K562 (cell line): ENCODE data around the gene MYL10. TPM values are rescaled to one million over a fixed set of nuclear protein-coding genes. Genes with fewer than 3 reads are reported as not detected.

ENCODE experiments used
- ARID1B ChIP-seq: fragments of 450-650 bp; IDR thresholded peaks from 2 replicates; pipeline ENCODE4 v1.6.1; 2016; ENCODE audit warnings: antibody characterized with exemption, mild to moderate bottlenecking, inconsistent platforms
- CBFA2T2 ChIP-seq: fragments of 450-650 bp; conservative IDR thresholded peaks from 2 replicates; pipeline ENCODE4 v1.6.1; 2017; ENCODE audit warnings: mild to moderate bottlenecking
- EWSR1 ChIP-seq: fragments of 450-650 bp; IDR thresholded peaks from 2 replicates; pipeline ENCODE4 v1.6.1; 2018; ENCODE audit warnings: borderline replicate concordance, mild to moderate bottlenecking, low read depth, moderate library complexity; ENCODE audit not compliant: partially characterized antibody
- L3MBTL2 ChIP-seq: fragments of 450-650 bp; IDR thresholded peaks from 2 replicates; pipeline ENCODE4 v1.6.1; 2016; ENCODE audit warnings: mild to moderate bottlenecking, moderate library complexity
- PBX2 ChIP-seq, 2 experiments: IDR thresholded peaks in 1 of 2; conservative IDR thresholded peaks in 1 of 2; 2 replicates each; pipeline ENCODE4 v1.6.1; 2016; ENCODE audit warnings: low read depth in 2 of 2, mild to moderate bottlenecking in 1 of 2, missing compliant biosample characterization in 1 of 2, missing genetic modification characterization in 1 of 2, moderate library complexity in 1 of 2
- ZNF561 ChIP-seq: fragments of 450-650 bp; formaldehyde crosslinking; conservative IDR thresholded peaks from 2 replicates; pipeline ENCODE4 v1.4.0; 2020; ENCODE audit warnings: mild to moderate bottlenecking, moderate library complexity
- polyA plus RNA-seq, 8 experiments: library from polyadenylated mRNA; depleted of rRNA in 4 of 8; stranded (reverse) in 5 of 8; unstranded in 3 of 8; fragments of >200 nt; fragmentation: Nextera tagmentation in 2 of 8; fragmentation: Illumina TruSeq in 1 of 8; extraction: Ambion mirVana in 2 of 8; extraction: Trizol in 1 of 8; gene quantifications; 2 replicates each; pipeline versions ENCODE4 v1.2.1 to v1.2.3, GENCODE V29; 2011 to 2014; ENCODE audit warnings: inconsistent platforms in 1 of 8, missing spikeins in 1 of 8
- total RNA-seq, 7 experiments: library from RNA; depleted of rRNA in 6 of 7; stranded (reverse); fragments of >200 nt in 6 of 7; fragmentation: Illumina TruSeq in 2 of 7; extraction: Trizol in 2 of 7; gene quantifications; 2 replicates each; pipeline versions ENCODE4 v1.2.1 to v1.2.3, GENCODE V29; 2011 to 2021; ENCODE audit warnings: low replicate concordance in 1 of 7
- TF ChIP-seq, protein P1 (sequence below): fragments of 450-650 bp; IDR thresholded peaks from 2 replicates; pipeline ENCODE4 v1.6.1; 2016; ENCODE audit warnings: mild to moderate bottlenecking, moderate library complexity

MYL10 gene
- total and polyA plus RNA-seq, 9 of the 15 experiments (the other 6 are each of a cell fraction or from before 2014, with no cell fraction given), result not detected

DNA sequence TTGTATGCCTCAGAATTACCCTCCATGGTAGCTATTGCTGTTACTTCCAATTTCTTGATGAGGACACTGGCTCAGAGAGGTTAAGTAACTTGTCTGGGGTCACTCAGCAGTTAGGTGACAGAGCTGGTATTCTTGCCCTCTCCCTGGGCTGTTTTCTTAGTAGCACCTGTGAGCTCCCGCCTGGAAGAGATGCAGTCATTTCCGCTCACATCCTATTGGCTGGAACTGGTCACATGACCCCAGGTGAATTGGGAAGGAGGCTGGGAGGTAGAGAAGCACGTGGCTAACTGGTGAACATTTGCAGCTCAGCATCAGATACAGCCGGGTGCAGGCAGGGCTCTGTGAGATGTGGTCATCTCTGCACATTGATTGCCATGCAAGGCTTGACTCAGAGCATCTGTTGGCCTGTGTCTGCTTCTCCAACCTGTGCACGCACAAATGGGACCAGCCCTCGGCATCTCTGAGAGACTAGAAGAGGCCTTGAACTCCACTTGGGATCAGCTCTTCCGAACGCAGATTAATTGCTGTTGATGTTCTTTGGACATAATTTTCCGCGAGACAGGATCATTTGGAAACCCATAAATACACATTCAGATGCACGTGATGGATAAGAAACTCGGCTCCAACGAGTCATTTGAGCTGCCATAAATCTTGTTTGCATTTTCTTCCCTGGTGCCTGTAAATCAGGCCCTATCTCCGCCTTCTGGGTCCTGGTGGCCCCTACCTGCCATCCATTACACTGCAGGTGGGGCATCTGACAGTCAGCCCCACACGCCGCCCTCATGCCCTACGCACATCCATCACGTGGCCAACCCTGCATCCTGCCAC lies 42.8 kb downstream of the MYL10 start (continued):
- TF ChIP-seq, protein P1, sequence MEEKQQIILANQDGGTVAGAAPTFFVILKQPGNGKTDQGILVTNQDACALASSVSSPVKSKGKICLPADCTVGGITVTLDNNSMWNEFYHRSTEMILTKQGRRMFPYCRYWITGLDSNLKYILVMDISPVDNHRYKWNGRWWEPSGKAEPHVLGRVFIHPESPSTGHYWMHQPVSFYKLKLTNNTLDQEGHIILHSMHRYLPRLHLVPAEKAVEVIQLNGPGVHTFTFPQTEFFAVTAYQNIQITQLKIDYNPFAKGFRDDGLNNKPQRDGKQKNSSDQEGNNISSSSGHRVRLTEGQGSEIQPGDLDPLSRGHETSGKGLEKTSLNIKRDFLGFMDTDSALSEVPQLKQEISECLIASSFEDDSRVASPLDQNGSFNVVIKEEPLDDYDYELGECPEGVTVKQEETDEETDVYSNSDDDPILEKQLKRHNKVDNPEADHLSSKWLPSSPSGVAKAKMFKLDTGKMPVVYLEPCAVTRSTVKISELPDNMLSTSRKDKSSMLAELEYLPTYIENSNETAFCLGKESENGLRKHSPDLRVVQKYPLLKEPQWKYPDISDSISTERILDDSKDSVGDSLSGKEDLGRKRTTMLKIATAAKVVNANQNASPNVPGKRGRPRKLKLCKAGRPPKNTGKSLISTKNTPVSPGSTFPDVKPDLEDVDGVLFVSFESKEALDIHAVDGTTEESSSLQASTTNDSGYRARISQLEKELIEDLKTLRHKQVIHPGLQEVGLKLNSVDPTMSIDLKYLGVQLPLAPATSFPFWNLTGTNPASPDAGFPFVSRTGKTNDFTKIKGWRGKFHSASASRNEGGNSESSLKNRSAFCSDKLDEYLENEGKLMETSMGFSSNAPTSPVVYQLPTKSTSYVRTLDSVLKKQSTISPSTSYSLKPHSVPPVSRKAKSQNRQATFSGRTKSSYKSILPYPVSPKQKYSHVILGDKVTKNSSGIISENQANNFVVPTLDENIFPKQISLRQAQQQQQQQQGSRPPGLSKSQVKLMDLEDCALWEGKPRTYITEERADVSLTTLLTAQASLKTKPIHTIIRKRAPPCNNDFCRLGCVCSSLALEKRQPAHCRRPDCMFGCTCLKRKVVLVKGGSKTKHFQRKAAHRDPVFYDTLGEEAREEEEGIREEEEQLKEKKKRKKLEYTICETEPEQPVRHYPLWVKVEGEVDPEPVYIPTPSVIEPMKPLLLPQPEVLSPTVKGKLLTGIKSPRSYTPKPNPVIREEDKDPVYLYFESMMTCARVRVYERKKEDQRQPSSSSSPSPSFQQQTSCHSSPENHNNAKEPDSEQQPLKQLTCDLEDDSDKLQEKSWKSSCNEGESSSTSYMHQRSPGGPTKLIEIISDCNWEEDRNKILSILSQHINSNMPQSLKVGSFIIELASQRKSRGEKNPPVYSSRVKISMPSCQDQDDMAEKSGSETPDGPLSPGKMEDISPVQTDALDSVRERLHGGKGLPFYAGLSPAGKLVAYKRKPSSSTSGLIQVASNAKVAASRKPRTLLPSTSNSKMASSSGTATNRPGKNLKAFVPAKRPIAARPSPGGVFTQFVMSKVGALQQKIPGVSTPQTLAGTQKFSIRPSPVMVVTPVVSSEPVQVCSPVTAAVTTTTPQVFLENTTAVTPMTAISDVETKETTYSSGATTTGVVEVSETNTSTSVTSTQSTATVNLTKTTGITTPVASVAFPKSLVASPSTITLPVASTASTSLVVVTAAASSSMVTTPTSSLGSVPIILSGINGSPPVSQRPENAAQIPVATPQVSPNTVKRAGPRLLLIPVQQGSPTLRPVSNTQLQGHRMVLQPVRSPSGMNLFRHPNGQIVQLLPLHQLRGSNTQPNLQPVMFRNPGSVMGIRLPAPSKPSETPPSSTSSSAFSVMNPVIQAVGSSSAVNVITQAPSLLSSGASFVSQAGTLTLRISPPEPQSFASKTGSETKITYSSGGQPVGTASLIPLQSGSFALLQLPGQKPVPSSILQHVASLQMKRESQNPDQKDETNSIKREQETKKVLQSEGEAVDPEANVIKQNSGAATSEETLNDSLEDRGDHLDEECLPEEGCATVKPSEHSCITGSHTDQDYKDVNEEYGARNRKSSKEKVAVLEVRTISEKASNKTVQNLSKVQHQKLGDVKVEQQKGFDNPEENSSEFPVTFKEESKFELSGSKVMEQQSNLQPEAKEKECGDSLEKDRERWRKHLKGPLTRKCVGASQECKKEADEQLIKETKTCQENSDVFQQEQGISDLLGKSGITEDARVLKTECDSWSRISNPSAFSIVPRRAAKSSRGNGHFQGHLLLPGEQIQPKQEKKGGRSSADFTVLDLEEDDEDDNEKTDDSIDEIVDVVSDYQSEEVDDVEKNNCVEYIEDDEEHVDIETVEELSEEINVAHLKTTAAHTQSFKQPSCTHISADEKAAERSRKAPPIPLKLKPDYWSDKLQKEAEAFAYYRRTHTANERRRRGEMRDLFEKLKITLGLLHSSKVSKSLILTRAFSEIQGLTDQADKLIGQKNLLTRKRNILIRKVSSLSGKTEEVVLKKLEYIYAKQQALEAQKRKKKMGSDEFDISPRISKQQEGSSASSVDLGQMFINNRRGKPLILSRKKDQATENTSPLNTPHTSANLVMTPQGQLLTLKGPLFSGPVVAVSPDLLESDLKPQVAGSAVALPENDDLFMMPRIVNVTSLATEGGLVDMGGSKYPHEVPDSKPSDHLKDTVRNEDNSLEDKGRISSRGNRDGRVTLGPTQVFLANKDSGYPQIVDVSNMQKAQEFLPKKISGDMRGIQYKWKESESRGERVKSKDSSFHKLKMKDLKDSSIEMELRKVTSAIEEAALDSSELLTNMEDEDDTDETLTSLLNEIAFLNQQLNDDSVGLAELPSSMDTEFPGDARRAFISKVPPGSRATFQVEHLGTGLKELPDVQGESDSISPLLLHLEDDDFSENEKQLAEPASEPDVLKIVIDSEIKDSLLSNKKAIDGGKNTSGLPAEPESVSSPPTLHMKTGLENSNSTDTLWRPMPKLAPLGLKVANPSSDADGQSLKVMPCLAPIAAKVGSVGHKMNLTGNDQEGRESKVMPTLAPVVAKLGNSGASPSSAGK, result peak; percentile 44
- peak; percentile 78 for TF ChIP-seq L3MBTL2
- no peak for TF ChIP-seq PBX2 (CRISPR knock-in tag; IDR thresholded peaks at IDR 0.05; ENCODE audit: low read depth)
- 0 out of 2 replicates have a peak, but pooled peaks have one; percentile 29 for TF ChIP-seq PBX2 (tag; conservative IDR thresholded peaks at IDR 0.05; ENCODE audit: low read depth)
- TF ChIP-seq CBFA2T2, result 0 out of 2 replicates have a peak, but pooled peaks have one; percentile 15
- no peak for TF ChIP-seq ARID1B
- TF ChIP-seq ZNF561, result no peak
- no peak for TF ChIP-seq EWSR1
